IPS-NIHi11 (cell line): ENCODE measurements around the gene CCDC171.

Experiments used
- DNase-seq: peaks from one replicate; pipeline ENCODE4 v3.0.0; 2012; ENCODE audit warnings: mixed read lengths, low spot score

Gene CCDC171

GRCh38 chr9:16001856-16002255, 449.0 kb downstream of the CCDC171 start:
- DNase-seq: no peak

- no peak for DNase-seq
Observed at GRCh38 chr9:16002816-16003215, 450.0 kb downstream of the CCDC171 start.

GRCh38 chr9:16003785-16004184, 450.9 kb downstream of the CCDC171 start:
- DNase-seq: no peak

DNA sequence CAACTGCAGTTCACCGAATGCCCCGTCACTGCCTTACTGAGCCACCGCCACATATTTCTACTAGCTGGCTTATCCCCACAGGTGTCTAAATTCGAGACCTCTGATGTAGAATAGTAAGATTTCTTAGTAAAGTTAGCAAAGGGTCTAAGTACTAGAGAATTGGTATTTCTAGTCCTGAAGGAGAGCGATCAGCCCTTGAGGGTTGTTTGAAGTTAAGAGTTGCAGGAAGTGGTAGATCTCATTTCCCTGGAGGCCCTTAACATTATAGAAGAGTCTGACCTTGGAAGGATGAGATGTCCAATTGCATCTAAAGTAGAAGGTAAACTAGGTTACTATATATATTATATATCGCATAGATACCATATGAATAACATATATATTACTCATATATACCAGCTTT, 451.8 kb downstream of the CCDC171 start:
- no peak for DNase-seq

GRCh38 chr9:16010221-16010620, 457.4 kb downstream of the CCDC171 start:
- no peak for DNase-seq

- no peak for DNase-seq
Observed at GRCh38 chr9:16012621-16013020, 459.8 kb downstream of the CCDC171 start.

DNA sequence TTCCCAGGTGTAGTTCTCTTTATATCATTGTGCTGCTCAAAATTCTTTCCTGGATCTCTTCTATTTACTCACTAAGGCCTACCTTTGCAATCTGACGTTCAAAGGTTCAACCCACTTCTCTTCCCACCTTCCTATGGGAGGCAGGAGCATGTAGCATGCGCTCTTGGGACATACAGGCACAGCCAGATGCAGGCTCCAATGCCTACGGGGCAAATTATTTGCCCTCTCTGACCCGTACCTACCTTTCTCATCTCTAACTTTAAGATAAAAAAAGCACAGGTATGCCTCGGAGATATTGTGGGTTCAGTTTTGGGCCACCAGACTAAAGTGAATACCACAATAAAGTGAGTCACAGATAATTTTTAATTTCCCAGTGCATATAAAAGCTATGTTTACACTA, 460.5 kb downstream of the CCDC171 start:
- no peak for DNase-seq

DNA sequence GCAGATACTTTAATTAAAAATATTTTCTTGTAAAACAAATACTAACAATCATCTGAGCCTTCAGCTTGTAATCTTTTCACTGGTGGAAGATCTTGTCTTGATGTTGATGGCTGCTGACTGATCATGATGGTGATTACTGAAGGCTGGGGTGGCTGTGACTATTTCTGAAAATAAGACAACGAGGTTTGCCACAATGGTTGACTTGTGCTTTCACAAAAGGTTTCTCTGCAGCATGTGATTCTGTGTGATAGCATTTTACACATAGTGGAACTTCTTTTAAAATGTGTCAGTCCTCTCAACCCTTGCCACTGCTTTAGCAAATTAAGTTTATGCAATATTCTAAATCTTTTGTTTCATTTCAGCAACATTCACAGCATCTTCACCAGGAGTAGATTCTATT, 461.0 kb downstream of the CCDC171 start:
- DNase-seq: no peak

GRCh38 chr9:16022228-16022627, 469.4 kb downstream of the CCDC171 start:
- no peak for DNase-seq

GRCh38 chr9:16023446-16023845, 470.6 kb downstream of the CCDC171 start:
- no peak for DNase-seq
